Subcutaneous adipose tissue (tissue), 4 donors: ENCODE results near the gene NTRK1. TPM values are rescaled to one million over a fixed set of nuclear protein-coding genes. Genes with fewer than 3 reads are reported as not detected.

ENCODE experiments used
- CTCF ChIP-seq: fragments of 450-650 bp; IDR thresholded peaks from one replicate; pipeline ENCODE4 v1.5.1; 2016; ENCODE audit warnings: low read depth, mild to moderate bottlenecking, control low read depth, antibody characterized with exemption, moderate library complexity
- total RNA-seq, 4 donors: library from RNA; depleted of rRNA; stranded (reverse); fragments of >200 nt; gene quantifications; one replicate each; pipeline ENCODE4 v1.1.0, GENCODE V29; 2016

Gene NTRK1
- total RNA-seq, 4 donors from 2014 or later, result 0.49 to 0.85 TPM; not detected in 2

DNA sequence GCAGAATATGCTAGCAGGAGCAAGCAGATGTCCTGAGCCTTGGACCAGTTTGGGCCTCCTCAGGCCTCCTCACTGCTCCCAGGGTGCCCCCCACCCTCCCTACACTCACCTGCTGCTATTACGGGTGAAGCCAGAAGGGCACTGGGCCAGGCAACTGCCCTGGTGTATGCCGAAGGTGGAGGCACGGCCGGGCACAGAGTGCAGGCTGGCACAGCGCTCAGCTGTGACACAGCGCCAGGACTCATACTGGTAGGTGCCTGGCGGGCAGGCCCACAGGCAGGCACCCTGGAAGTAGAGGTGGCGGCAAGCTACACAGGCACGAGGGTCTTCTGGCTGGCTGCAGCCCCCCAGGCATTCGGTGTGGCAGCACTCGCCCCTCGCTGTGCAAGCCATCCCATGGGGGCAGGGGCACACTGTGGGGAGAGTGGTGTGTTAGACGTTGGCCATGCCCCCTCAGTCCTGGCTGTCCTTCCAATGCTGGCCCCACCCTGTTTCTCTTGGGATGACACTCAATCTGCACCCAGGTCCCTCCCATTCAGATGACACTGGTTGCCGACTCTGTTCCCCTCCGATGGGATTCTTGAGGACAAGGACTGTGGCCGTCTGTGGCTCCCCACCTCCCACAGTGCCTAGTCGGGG lies 8.8 kb upstream of the NTRK1 start:
- TF ChIP-seq CTCF, result no peak

DNA sequence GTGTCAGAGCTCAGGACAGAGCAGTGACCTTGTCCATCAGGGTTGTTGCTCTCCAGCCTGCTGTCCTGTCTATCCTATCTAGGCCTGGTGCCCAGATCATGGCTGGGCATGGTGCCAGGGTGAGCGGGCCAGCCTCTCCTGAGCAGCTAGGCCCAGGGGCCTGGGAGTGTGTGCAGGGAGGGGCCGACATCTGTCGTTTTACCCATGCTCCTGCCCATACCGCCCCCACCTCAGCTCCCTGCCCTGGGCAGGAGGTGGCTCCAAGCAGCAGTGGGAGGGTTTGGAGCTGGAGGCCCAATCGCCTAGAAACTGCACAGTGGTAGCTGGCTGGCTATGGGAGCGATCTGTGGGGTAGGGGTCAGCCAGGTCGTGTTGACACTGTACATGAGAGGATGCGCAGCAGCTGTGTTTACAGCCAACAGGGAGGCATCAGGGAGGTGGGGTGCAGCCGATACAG lies 8.2 kb upstream of the NTRK1 start:
- no peak for TF ChIP-seq CTCF

GRCh38 chr1:156853761-156854160 lies 6.9 kb upstream of the NTRK1 start:
- no peak for TF ChIP-seq CTCF

- TF ChIP-seq CTCF, result no peak
These were observed 6.0 kb upstream of the NTRK1 start for GRCh38 chr1:156854634-156855033.

DNA sequence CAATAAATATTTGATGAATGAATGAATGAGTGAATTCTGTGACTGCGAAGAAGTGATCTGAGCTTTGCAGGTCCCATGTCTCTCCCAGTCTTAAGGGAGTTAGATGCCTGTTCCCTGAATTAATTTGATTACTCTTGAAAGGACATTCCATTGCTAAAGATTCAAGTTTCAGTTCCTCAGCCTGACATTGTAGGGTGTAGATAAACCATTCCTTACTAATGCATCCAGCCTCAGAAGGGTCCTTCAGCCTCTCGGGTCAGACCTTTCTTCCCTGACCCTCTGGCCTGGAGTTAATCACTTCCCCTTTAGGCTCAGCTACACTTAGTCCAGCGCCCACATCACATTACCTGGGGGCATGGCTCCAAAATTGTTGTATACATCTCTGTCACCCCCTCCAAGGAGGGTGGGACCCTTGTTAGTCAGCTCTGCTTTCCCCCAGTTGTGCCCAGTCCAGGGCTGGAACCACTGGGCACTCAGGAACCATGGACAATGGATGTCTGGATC lies 4.3 kb upstream of the NTRK1 start:
- TF ChIP-seq CTCF, result no peak

DNA sequence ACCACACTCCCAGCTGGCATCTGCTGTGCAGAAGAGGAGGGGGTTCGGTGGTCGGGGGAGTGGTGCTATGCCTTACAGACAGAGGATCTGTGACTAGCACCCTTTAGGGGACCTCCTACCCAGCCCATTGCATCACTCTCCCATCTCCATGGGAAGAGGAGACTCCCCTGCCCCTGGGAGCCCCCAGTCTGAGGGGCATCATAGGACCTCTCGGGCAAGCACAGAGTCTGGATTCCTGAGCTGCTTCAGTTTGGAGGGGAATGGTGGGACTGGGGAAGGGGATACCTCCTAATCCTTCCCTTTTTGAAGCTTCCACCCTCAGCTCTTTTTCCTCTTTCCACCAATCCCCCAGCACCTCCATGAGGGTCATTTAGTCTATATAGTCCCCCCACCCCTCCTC lies 3.1 kb upstream of the NTRK1 start:
- TF ChIP-seq CTCF, result no peak

GRCh38 chr1:156858555-156858956 lies 2.1 kb upstream of the NTRK1 start:
- no peak for TF ChIP-seq CTCF
